Mesodermal cell (in vitro differentiated cells): ENCODE results near the gene BLVRA.
"Not testable (repeated sequence)": the region's sequence is repeated elsewhere in the genome, so short reads cannot be mapped to it uniquely, and the experiment has no call there.

Experiments
- H3K27ac ChIP-seq: 2 replicates; pipeline ENCODE4 v1.7.0; 2013; ENCODE audit warnings: mild to moderate bottlenecking, low read depth, low read length, moderate library complexity; ENCODE audit not compliant: severe bottlenecking
- H3K36me3 ChIP-seq: 2 replicates; pipeline ENCODE4 v1.7.1; 2013; ENCODE audit warnings: mild to moderate bottlenecking, low read length, moderate library complexity; ENCODE audit not compliant: control insufficient read depth, insufficient read depth
- H3K4me1 ChIP-seq: one replicate; pipeline ENCODE4 v1.7.1; 2013; ENCODE audit warnings: mild to moderate bottlenecking, low read length; ENCODE audit not compliant: insufficient read depth, control insufficient read depth, poor library complexity, severe bottlenecking
- H3K4me3 ChIP-seq: 2 replicates; pipeline ENCODE4 v1.7.0; 2013; ENCODE audit warnings: low read length, control low read depth, mild to moderate bottlenecking; ENCODE audit not compliant: insufficient read depth, poor library complexity, severe bottlenecking; ENCODE audit errors: extremely low read depth
- H3K9me3 ChIP-seq: 2 replicates; pipeline ENCODE4 v1.7.1; 2013; ENCODE audit warnings: mild to moderate bottlenecking, low read length, moderate library complexity; ENCODE audit not compliant: control insufficient read depth
- WGBS, 2 experiments: methylation state at CpG; one replicate each; pipeline ENCODE4 v1.1.5; 2013; ENCODE audit warnings: missing lambda C conversion rate in 2 of 2; ENCODE audit not compliant: insufficient coverage in 2 of 2; 5-methylcytosine and 5-hydroxymethylcytosine counted together

BLVRA gene

GRCh38 chr7:43816046-43816797 lies 57.7 kb downstream of the BLVRA start:
- not testable (repeated sequence) for H3K9me3 ChIP-seq, H3K36me3 ChIP-seq, H3K27ac ChIP-seq, H3K4me1 ChIP-seq, H3K4me3 ChIP-seq
- 83 to 100% methylated on average over 1 of the region's 2 CpGs for WGBS, 2 experiments

GRCh38 chr7:43823425-43823824 lies 64.9 kb downstream of the BLVRA start:
- not testable (repeated sequence) for H3K36me3 ChIP-seq, H3K4me1 ChIP-seq, H3K4me3 ChIP-seq, H3K9me3 ChIP-seq, H3K27ac ChIP-seq
- WGBS, 2 experiments, result 95 to 96% methylated on average over 6 to 7 of the region's 7 CpGs

- Histone ChIP-seq H3K9me3 (no peaks in the 10 kb centered on the region), H3K4me1 (no peaks in the 10 kb centered on the region), H3K27ac (no peak overlapping the region), H3K4me3 (no peak overlapping the region), H3K36me3 (no peaks in the 10 kb centered on the region)
- WGBS, 2 experiments, result 84 to 88% methylated on average over 4 to 6 of the region's 6 CpGs
Measured at GRCh38 chr7:43823941-43824340, 65.5 kb downstream of the BLVRA start.

- H3K9me3 ChIP-seq, H3K4me1 ChIP-seq, H3K36me3 ChIP-seq, H3K4me3 ChIP-seq, H3K27ac ChIP-seq: not testable (repeated sequence)
- 82 to 86% methylated on average over 7 of the region's 12 CpGs for WGBS, 2 experiments
Measured at GRCh38 chr7:43824513-43824912, 66.0 kb downstream of the BLVRA start.

GRCh38 chr7:43824963-43825362 lies 66.5 kb downstream of the BLVRA start:
- no peak overlapping the region for H3K27ac ChIP-seq
- H3K4me3 ChIP-seq, result no peak overlapping the region
- H3K9me3 ChIP-seq, result no peaks in the 10 kb centered on the region
- WGBS, 2 experiments, result 0% methylated on average over 1 of the region's 1 CpG
- H3K36me3 ChIP-seq, result no peaks in the 10 kb centered on the region
- no peaks in the 10 kb centered on the region for H3K4me1 ChIP-seq

GRCh38 chr7:43825391-43825808 lies 66.9 kb downstream of the BLVRA start:
- no peaks in the 10 kb centered on the region for H3K36me3 ChIP-seq
- H3K4me1 ChIP-seq, result no peaks in the 10 kb centered on the region
- no peak overlapping the region for H3K4me3 ChIP-seq
- 50 to 62% methylated on average over 2 to 3 of the region's 5 CpGs for WGBS, 2 experiments
- H3K27ac ChIP-seq, result no peak overlapping the region
- peaks cover under 1% of the 10 kb centered on the region for H3K9me3 ChIP-seq

GRCh38 chr7:43830917-43831316 lies 72.4 kb downstream of the BLVRA start:
- H3K4me1 ChIP-seq, H3K4me3 ChIP-seq, H3K36me3 ChIP-seq, H3K27ac ChIP-seq: not testable (repeated sequence)
- peaks cover 14% of the 10 kb centered on the region for H3K9me3 ChIP-seq

GRCh38 chr7:43834463-43835251 lies 76.2 kb downstream of the BLVRA start:
- Histone ChIP-seq H3K36me3 (no peaks in the 10 kb centered on the region), H3K4me3 (no peak overlapping the region), H3K27ac (no peak overlapping the region), H3K9me3 (peaks cover 14% of the 10 kb centered on the region), H3K4me1 (no peaks in the 10 kb centered on the region)
- WGBS, 2 experiments, result 93 to 94% methylated on average over 4 to 5 of the region's 8 CpGs

- Histone ChIP-seq H3K9me3 (no peaks in the 10 kb centered on the region), H3K4me3 (no peak overlapping the region), H3K36me3 (no peaks in the 10 kb centered on the region), H3K4me1 (no peaks in the 10 kb centered on the region), H3K27ac (no peak overlapping the region)
- WGBS, 2 experiments, result 91 to 92% methylated on average over 8 to 9 of the region's 9 CpGs
Measured at GRCh38 chr7:43838201-43838658, 79.8 kb downstream of the BLVRA start.

- Histone ChIP-seq H3K36me3 (no peaks in the 10 kb centered on the region), H3K27ac (no peak overlapping the region), H3K9me3 (no peaks in the 10 kb centered on the region), H3K4me3 (no peak overlapping the region), H3K4me1 (no peaks in the 10 kb centered on the region)
- 90 to 97% methylated on average over 3 to 4 of the region's 4 CpGs for WGBS, 2 experiments
Measured at GRCh38 chr7:43843296-43843695, 84.8 kb downstream of the BLVRA start.

- no peaks in the 10 kb centered on the region for H3K36me3 ChIP-seq
- WGBS, 2 experiments, result 92% methylated on average over 2 of the region's 2 CpGs; no CpG with 5 or more reads in 1 of the 2 experiments
Measured at GRCh38 chr7:43844257-43844656, 85.8 kb downstream of the BLVRA start.

More at GRCh38 chr7:43844257-43844656, 85.8 kb downstream of the BLVRA start:
- no peaks in the 10 kb centered on the region for H3K4me1 ChIP-seq
- H3K9me3 ChIP-seq, result no peaks in the 10 kb centered on the region
- no peak overlapping the region for H3K4me3 ChIP-seq
- H3K27ac ChIP-seq, result no peak overlapping the region
